Stimulated activated CD8-positive, alpha-beta memory T cell treated with anti-CD3 and anti-CD28 coated beads, Interleukin-4, amount 100 ng/mL, for 4 hours (primary cell): Measurements from ENCODE around the gene CHN2.

Experiments
- DNase-seq, 2 donors: peaks; one replicate each; pipeline ENCODE4 v3.0.0-alpha.2; 2020; ENCODE audit warnings: low read depth in 2 of 2, low spot score in 1 of 2

The CHN2 gene

DNA sequence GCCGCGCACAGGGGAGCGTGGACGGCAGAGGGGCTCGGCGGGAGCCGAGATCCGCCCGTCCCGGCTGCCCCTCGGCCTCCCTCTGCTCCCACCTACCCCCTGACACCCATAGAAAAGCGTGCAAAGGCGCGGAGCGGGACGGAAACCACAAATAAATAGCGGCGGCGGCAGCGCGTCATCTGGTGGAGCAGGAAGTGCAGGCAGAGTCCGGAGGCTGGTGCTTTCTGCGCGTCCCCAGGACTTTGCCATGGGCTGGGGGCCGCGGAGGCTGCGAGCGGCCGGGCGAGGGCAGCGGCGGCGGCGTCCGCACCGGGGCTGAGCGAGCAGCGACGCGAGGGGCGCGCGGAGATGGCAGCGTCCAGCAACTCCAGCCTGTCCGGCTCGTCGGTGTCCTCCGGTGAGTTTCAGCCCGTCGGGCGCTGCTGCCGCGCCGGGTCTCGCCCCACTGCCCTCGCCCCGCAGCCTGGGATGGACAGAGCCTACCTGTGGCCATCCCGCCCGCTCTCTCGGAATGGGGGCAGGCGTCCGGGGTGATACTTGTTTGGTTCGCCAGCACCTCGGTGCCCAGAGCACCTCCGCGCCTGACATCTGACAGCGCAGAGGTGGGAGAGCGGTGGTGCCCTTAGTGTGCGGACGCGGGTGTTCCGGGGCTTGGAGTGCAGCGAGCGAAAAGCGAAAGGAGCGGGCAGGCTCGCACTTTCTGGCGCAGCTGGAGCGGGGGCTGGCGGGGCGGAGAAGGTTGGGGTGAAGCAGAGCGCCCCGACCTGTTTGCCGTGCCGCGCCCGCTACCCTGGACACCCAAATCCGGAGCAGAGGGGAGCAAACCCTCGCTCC, at the start of gene CHN2:
Gene CHN2, plus strand, starts transcription at position 182 of the 834 bp plus-strand sequence.
- peak in 1 of 2 donors; percentile 38 for DNase-seq

DNA sequence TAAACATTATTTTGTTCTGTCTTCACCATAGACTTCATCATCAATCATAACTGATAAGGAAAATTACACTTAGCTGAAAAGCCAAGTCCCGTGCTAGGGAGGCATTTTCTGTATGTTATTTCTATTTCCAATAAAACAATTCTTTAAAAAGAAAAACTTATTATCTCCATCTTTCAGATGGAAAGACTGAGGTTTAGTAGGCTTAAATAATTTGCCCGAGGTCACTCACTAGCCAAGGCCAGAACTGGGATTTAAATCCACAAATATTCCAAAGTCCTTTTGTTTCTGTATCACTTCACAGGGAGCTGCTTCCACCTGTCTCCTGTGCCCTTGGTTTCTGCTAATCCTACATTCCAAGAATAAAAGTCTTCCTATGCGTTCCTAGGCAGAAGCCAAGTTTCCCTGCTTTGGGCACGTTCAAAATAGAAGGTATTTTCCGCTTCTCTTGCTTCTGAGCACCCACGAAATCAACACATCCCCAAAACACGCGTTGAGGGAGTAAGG, 49.0 kb upstream of the CHN2 start:
- DNase-seq = no peak

DNA sequence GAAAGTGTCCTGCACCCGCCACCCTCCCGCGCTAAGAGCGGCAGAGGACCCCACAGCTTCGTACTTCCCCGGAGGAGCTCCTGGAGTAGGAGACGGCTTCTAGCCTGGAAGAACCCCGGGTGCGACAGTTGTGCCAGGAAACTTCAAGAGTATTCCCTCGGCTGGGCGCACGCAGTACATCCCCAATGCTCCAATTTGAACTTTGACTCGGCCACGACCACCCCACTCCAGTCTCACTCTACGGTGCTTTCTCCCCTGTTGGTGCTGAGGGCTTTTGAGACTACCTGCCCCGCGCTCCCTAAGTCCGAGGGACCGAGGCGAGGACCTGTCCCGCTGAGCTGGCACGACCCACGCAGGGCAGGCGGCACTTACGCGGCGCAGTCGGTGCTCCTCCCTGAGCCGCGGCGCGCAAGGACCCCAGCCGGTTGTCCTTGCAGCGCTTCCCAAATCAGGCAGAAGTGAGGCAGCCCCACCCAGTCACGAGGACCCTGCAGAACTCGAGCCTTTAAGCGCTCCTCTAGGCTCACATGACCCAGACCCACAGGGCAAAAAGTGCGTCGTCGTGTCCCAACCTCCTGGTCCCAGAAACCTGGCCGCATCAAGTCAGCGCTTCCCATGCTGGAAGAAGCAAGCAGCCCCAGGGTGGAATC, 48.4 kb upstream of the CHN2 start, which contains the start of gene CPVL:
Gene CPVL, minus strand, starts transcription at position 481 of the 650 bp plus-strand sequence. CDS start 25,476 bp downstream, outside the sequence.
- no peak for DNase-seq

DNA sequence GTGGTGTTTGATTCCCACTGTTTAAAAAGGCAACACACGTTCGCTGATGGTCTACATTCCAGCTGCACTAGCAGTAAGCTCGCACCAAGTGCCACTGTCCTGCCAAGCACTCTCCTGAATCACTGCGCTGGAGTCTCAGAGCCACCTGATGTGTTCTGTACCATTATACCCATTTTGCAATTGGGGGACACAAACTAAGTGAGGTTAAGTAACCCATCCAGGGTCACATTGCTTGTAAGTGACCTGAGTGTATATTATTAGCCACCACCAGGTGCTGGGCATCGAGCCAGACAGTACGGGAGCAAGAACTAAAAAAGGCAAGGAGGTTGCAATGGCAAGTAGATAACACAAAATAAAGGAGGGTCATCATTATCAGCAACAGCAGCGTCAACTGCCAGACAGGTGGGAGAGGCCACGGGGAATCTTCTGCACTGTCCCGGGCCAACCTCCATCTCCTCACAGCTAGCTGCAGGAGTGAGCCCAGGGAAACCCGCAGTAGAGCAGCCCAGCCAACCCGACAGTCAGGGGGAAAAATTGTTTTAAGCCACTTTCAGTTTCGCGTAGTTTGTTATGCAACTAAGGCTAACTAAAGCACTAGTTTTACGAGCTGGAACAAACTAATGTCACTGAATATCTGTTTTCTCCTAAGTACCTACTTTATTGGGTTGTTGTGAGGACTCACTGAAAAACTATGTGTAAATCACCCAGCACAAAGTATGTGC, 47.5 kb upstream of the CHN2 start:
- DNase-seq = no peak

DNA sequence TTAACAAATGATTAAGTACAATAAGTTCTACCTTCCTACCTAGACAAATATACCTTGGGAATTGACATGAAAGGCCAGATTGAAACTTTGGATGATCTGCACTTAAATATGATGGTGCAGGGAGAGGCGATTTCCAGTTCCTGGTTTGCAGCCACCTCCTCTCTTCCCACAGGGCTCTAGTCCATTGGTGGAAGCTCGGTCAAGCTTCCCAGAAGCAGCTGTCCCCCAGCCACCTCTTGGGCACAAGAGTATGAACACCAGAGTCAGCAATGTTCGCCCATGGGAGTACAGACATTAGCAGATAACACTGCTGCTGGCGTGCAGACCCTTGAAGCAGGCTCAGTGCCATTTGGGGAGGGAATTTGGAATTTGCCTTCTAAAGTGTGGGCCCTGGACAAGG, 46.8 kb upstream of the CHN2 start:
- DNase-seq = no peak

DNA sequence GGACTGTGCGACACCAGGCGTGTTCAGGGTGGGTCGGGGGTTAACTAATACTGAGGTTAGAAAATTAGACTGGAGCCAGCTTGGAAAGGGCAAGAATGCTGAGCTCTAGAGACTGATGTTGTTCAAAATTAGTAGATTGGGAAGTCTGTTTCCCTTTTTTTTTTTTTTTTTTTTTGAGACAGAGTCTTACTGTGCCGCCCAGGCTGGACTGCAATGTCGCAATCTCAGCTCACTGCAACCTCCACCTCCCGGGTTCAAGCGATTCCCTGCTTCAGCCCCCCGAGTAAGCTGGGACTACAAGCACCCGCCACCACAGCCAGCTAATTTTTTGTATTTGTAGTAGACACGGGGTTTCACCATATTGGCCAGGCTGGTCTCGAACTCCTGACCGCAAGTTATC, 45.5 kb upstream of the CHN2 start:
- DNase-seq = no peak

DNA sequence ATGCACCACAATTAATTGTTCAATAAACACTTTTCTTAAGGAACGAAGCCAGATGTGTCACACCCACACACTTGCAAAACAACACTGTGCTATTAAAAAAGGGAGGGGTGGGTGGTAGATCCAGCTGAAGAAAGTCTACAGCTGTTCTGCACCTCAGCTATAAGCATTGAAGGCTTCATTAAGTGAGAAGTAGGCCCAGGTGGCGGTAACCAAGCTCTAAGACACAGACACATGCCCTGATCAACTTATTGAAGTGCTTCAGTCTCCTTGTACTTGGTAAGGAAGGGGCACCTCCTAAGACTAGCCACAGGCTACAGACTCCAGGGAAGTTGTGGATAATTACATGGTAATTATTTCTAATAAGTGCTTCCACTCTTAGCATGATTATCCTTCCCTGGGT, 43.7 kb upstream of the CHN2 start:
- DNase-seq = no peak

DNA sequence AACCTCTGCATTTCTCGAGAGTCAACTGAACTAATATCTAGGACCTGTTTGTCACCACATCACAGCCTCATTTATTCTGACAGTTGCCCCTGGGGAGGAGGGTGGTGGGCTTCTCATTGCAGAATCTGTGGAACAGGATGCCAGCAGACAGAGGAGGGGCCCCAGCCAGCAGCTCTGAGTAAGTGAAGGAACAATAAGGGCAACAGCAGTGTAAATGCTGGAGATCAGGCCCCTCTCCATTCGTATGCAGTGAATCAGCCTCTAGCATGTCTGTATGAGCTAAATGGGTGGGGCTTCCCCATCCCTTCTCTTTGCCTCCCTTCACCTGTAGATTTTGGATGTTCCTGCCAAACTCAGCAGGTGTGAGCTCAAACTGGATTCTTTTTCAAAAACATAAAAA, 40.5 kb upstream of the CHN2 start:
- DNase-seq = no peak

DNA sequence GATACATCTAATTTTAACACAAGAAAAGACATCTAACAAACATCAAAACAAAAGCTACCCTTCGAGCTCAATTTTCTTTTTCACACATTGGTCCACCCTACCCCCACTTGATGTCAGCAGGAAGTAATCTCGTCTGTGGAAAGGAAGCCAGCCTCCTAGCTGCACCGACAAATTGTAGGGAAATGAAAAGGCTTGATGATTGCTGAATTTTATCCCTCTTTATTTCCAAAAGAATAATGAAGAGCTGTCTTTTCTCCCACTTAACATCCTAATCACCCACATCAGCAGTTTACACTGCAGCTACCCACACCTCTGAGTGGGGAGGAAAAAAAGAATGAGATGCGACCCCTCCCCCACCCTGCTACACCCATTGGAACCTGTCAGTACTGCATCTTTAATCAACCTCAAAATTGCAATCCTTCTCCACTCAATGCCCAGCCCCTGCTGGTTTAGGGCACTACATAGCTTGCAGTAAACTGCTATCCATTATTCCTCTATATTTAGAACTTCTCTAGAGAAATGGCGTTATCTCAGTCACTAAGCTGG, 37.6 kb upstream of the CHN2 start:
- DNase-seq = no peak

DNA sequence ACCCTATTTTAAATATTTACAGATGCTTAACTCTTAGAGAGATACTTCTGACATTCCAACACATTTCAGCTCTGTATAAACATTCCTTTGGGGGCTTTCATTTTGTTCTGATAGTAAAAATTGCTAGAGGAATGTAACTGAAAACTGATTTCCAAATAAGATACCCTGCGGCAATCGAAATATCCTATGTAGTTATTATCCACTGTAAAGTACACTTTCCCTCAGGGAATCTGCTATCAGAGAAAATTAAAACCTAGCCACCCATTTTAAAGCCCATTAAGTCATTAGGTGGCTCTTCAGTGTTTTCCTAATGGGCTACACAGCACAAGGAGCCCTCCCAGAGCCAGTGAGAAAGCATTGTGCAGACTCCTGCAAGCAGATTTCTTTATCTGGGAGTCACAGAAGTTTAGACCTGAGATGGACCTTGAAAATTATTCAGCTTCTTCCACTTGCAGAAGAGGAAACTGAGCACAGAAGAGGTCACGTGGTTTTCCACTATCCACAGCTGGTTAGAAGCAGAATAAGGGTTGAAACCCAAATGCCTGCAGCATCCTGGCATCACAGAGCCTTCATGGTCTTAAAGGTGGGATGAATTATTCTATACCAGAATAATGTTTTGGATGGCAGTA, 35.7 kb upstream of the CHN2 start:
- DNase-seq = no peak

DNA sequence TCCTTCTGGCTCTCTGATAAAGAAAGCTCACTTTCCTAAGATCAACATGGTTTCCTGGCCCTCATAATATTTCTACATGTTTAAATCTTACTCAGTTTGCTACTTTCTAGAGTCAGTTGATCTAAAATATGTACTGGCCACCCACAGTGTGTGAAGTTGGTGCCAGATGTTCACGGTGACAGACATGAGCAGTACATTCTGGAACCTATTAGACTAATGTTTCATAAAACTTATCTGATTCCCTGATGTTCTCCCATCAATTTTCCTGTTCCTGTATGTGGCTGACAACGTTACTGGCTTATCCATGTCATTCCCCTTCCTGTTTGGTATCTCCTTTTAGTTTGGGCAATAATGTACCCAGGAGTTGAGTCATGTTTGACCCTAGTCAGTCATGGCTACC, 34.5 kb upstream of the CHN2 start:
- no peak for DNase-seq

DNA sequence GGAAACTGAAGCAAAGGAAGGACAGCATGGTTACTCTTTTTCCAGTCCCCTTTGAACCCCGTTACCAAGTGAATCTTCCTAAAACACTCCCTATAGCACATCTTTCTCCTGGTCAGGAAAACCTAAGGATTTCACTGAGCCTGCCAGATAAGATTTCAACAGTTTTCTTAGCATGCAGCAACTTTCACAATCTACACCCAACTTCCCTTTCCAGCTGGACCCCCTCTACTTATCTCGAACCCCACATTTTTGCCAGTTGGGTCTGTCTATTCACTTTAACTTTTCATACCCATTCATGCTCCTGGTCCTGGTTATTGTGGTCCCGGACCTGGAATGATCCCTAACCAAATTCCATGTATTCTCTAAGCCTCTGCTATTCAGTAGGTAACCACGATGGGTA, 33.3 kb upstream of the CHN2 start:
- no peak for DNase-seq

DNA sequence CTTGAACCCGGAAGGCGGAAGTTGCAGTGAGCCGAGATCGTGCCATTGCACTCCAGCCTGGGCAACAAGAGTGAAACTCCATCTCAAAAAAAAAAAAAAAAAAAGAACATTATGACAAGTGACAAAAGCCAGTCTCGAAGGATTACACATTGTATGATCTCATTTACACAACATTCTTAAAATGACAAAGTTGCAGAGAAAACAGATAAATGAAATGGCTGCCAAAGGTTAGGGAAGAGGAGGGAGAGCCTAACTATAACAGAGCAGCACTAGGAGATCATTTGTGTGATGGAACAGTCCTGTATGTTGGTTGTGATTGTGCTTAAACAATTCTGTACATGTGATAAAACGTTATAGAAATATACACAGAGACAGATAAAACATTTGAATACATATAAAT, 32.0 kb upstream of the CHN2 start:
- no peak for DNase-seq

DNA sequence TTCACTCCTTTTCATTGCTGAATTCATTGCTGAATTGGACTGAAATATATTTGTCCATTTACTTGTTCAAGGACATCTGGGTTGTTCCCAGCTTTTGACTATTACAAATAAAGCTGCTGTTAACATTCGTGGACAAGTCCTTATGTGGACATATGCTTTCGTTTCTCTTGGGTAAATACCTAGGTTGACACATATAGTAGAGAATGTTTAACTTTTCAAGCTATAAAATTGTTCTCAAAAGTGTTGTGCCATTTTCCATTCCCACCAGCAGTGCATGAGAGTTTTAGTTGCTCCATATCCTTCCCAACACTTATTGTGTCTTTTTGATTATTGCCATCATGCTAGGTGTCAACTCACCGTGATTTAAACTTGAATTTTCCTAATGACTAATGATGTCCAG, 30.7 kb upstream of the CHN2 start:
- no peak for DNase-seq

DNA sequence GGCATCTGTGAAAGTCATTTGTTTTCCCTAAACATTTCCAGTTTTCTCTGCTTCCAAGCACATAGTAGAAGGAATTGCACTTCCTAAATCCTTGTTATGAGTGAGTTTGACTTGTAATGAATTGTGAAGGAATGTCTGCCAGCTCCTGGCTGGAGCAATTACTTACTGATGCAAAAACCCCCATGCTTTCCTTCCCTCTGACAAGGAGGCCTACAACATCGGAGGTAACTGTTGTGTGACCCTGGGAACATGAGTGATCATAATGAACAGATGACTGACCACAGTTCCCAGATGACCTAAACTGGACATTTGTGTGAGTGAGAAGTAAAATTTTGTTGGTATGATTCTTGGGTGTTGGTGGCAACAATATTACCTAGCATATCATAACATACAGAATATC, 26.9 kb upstream of the CHN2 start:
- no peak for DNase-seq

DNA sequence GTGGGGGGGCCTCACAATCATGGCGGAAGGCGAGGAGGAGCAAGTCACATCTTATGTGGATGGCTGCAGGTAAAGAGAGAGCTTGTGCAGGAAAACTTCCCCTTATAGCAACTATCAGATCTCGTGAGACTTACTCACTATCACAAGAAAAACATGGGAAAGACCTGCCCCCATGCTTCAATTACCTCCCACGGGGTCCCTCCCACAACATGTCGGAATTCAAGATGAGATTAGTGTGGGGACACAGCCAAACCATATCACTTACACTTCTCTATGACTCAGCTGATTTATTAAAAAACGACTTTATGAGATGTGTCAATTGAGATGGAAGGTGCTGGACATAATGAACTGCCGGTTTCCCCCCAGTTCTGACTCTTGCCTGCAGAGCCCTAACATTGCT, 23.8 kb upstream of the CHN2 start:
- no peak for DNase-seq

DNA sequence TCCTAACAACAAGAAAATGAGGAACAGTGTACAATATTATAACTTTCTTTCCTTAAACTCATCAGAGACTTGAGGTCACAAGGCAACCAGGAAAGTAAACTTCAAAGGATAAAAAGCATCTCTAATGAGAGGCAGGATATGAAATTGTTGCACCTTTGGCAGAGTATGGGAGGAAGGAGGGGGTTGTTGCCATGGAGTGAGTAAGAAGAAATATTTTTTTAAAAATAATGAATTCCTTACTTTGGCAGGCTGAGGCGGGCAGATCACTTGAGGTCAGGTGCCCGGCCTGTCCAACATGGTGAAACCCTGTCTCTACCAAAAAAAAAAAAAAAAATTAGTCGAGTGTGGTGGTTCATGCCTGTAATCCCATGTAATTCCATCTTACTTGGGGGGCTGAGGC, 21.1 kb upstream of the CHN2 start:
- no peak for DNase-seq

DNA sequence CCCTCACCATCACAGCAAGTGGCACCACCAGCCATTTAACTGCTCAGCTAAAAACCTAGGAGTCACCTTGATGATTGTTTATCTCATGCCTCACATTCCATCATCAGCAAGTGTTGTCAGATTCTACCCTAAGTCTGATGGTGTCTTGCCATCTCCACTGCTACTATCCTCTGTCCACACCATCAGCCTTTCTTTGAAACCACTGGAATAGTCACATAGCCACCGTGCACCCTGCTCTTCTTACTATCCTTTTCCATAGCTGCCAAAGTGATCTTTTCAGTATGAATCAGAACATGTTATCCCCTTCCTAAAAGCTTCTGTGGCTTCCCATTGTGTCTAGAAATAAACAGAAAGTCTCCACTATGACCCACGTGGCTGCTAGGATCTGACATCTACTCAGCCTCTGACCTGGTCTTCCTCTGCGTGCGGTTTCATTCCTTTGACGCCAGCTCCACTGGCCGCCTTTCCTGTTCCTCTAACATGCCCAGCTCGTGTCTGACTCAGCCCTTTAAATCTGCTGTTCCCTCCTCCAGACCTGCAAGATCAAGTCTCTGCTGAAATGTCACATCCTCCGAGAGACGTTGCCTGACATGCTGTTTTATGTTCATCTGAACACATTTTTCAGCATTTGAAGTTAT, 16.5 kb upstream of the CHN2 start:
- DNase-seq = no peak

DNA sequence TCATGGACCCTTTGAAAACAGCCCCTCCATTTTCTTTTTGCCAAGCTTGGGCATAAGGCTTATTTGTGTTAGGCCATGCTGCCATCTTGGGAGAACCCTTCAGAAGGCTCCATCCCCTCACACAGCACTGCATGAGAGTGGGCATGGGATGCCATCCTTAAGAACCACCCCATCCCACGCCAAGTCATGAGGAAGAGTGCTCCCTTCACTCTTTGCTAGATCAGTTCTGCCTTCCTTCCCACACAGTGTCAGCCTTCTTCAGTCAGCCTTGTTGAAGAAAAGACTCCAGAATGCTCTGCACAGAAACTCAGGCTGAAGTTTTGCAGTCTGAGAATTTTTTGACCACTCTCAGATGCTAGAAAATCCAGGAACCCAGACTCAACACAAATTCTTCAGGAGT, 15.5 kb upstream of the CHN2 start:
- no peak for DNase-seq

DNA sequence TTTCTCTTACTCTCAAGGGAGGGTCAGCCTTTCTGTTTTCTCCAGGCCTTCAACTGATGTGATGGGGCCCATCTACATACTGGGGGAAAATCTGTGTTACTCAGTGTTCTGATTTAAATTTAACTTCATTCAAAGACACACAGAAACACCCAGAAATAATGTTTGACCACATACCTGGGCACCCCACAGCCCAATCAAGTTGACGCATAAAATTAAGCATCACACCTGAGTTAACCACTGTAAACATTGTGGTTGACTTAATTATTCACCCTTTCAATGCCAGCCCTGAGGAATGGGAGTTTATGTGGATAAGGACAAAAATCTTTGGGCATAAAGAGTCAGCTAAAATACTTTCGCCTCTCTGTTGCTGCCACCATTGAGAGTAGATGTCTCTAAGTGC, 10.0 kb upstream of the CHN2 start:
- DNase-seq = no peak

DNA sequence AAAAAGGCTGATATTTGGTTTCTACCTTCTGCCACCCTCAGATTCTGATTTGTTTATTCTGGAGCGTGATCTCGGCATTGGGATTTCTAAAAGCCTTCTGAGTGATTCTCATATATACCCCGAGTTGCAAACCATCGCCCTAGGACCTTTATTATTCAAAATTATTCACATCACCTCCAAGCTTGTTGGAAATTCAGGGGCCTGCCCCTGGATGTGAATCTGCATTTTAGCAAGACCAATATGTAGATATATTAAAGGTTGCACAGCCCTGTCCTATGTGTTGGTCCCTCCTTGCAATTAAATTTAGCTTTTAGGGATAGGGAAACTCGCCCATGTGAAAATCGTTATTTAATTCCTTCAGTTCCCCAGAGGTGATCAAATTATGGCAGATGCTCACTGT, 9.0 kb upstream of the CHN2 start:
- DNase-seq = no peak
